Ascending aorta (tissue), 2 donors: ENCODE results near the gene DLGAP4. TPM values are rescaled to one million over a fixed set of nuclear protein-coding genes. Genes with fewer than 3 reads are reported as not detected.

Experiments
- DNase-seq, 2 donors: peaks; one replicate each; pipeline ENCODE4 v3.0.0-alpha.2; 2019; ENCODE audit warnings: low spot score in 2 of 2
- H3K27ac ChIP-seq, 2 donors: fragments of 200-600 bp; sonication (generic); one replicate each; pipeline ENCODE4 v1.5.1; 2016 to 2017; ENCODE audit warnings: mild to moderate bottlenecking in 1 of 2
- H3K27me3 ChIP-seq: fragments of 200-600 bp; sonication (generic); one replicate; pipeline ENCODE4 v1.5.1; 2017
- H3K36me3 ChIP-seq, 2 donors: fragments of 200-600 bp; sonication (generic); one replicate each; pipeline ENCODE4 v1.5.1; 2016
- H3K4me1 ChIP-seq, 2 donors: fragments of 200-600 bp; sonication (generic); one replicate each; pipeline ENCODE4 v1.5.1; 2016 to 2017; ENCODE audit warnings: mild to moderate bottlenecking in 1 of 2
- H3K4me3 ChIP-seq, 2 donors: fragments of 200-600 bp; sonication (generic); one replicate each; pipeline ENCODE4 v1.5.1; 2016 to 2017; ENCODE audit warnings: mild to moderate bottlenecking in 1 of 2
- H3K9me3 ChIP-seq, 2 donors: fragments of 200-600 bp; sonication (generic); one replicate each; pipeline ENCODE4 v1.5.1; 2016
- CTCF ChIP-seq, 3 experiments: fragments of 200-600 bp in 2 of 3; fragments of 450-650 bp in 1 of 3; sonication (generic) in 2 of 3; IDR thresholded peaks; one replicate each; pipeline ENCODE4 v1.5.1; 2016 to 2019; ENCODE audit warnings: antibody characterized with exemption in 3 of 3, mild to moderate bottlenecking in 1 of 3, moderate library complexity in 1 of 3
- intact Hi-C: fragments of 100-400 bp; cut with DNase I; formaldehyde crosslinking; loops from one replicate; pipeline ENCODE4 v1.15.1; 2023
- total RNA-seq: library from RNA; depleted of rRNA; stranded (reverse); fragments of >200 nt; gene quantifications from one replicate; pipeline ENCODE4 v1.1.0, GENCODE V29; 2016

Gene DLGAP4
- total RNA-seq, 1 donor from 2014 or later, result 98.2 TPM

DNA sequence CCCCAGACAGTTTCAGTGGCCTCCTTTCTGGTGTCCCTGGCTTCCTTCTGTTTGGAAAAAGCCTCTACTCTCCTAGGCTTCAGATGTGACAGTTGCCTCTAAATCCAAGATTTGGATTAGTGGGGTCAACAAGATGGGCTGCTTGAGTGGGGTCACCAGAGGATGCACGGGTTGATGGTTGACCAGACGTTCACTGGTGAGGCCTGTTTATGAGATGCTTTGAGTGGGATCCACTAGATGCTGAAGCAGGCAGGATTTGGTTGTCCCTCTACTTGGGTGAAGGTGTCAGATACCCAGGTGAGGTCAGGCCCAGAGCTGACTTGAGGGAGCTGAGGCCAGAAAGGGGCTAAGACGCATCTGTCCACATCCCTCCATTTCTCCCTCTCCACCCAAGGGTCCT is 8.1 kb upstream of the DLGAP4 start:
- no peak for DNase-seq
- no peak for TF ChIP-seq CTCF (IDR thresholded peaks at IDR 0.05)
- Histone ChIP-seq H3K36me3 (no peaks in the 10 kb centered on the region), H3K27ac (no peak overlapping the region), H3K4me3 (no peak overlapping the region), H3K4me1 (no peaks in the 10 kb centered on the region), H3K27me3 (no peaks in the 10 kb centered on the region), H3K9me3 (no peaks in the 10 kb centered on the region)
- intact Hi-C loops, result no loop called here

DNA sequence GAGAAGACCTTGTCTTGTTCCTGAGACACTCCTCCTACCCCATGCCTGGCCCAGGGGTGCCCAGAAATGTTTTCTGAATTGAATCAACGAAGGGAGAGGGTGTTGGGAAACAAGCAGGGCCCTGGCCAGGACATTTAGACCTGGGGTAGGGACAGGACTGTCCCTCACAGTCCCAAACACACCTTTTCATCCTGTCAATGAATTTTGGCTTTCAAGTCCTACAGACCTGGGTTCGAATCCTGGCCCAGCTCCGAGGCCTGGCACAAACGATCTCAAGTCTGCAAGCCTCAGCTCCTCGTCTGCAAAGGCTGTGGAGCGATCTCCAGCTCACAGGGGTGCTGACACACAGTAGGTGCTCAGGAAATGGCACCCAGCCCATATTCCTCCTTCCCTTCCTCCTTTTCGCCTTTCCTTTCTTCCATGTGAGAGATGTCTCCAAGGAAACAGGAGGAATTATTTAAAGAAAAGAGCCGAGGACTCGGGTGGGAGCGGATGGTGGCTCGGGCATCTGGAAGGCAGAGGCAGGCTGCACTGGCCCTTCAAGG is 7.3 kb upstream of the DLGAP4 start:
- Histone ChIP-seq H3K27ac (no peak overlapping the region), H3K9me3 (no peaks in the 10 kb centered on the region), H3K36me3 (no peaks in the 10 kb centered on the region), H3K4me1 (no peaks in the 10 kb centered on the region), H3K27me3 (no peaks in the 10 kb centered on the region), H3K4me3 (no peak overlapping the region)
- intact Hi-C loops, result no loop called here
- no peak for DNase-seq
- TF ChIP-seq CTCF (IDR thresholded peaks at IDR 0.05), result no peak

DNA sequence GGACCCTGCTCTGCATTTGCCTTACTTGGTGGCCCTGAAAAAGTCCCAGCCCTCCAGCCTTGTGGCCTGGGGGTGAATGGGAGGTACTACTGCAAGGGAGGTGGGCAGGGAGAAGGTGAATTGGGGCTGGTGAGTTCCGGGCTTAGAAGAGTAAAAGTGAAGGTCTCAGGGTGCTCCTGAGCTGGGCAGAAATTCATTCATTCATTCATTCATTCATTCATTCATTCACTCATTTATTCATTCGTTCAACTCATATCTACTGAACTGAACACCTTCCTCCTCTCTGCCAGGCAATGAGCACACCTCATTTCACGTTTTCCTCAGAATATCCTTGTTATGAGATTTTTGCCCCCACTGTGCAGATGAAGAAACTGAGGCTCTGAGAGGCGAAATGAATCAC is 6.7 kb upstream of the DLGAP4 start:
- no peak for TF ChIP-seq CTCF (IDR thresholded peaks at IDR 0.05)
- no peaks in the 10 kb centered on the region for H3K36me3 ChIP-seq
- intact Hi-C loops, result no loop called here
- no peak for DNase-seq
- H3K4me3 ChIP-seq, result no peak overlapping the region
- no peaks in the 10 kb centered on the region for H3K9me3 ChIP-seq
- no peak overlapping the region for H3K27ac ChIP-seq
- no peaks in the 10 kb centered on the region for H3K4me1 ChIP-seq
- H3K27me3 ChIP-seq, result peaks cover under 1% of the 10 kb centered on the region

DNA sequence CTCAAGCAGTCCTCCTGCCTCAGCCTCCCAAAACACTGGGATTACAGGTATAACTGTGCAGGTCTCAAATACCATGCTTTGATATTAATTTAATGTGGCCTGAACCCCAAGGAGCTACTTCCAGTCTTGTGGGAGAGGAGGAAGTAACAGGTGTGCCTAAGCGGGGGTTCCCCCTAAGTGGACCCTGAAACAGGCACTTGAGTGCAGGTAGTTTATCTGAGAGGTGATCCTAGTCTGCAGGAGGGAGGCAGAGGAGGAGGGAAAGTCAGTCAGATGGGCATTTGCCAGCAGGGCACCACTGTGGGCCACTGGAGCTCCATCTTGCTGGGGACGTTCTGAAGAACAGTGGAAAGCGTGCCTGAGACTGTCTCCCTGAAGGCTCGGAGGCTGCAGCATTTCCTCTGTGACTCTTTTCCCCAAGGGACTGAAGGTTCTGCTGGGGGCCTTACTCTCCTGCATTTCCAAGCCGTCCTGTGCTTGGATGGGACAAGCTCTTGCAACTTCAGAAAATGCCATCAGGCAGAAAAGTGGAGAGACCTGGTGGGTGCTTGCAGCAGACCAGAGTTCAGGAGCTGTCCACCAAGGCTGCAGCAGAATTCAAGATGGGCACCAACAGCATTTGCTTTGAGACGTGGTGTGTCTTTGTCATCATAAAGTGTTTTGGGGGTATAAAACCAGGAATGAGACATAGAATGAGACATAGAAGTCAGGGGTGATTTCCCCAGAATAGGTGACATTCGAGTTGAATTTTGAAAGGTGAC is 4.6 kb upstream of the DLGAP4 start:
- Histone ChIP-seq H3K4me3 (no peak overlapping the region), H3K9me3 (no peaks in the 10 kb centered on the region), H3K4me1 (peaks cover 1% of the 10 kb centered on the region in 2 donors), H3K36me3 (no peaks in the 10 kb centered on the region), H3K27ac (no peak overlapping the region), H3K27me3 (peaks cover 13% of the 10 kb centered on the region)
- intact Hi-C loops, result no loop called here
- DNase-seq, result no peak
- TF ChIP-seq CTCF (IDR thresholded peaks at IDR 0.05), result no peak

GRCh38 chr20:36303020-36303595 is 3.0 kb upstream of the DLGAP4 start:
- Histone ChIP-seq H3K9me3 (no peaks in the 10 kb centered on the region), H3K4me3 (no peak overlapping the region), H3K4me1 (peaks cover 3 to 7% of the 10 kb centered on the region in 2 donors), H3K27ac (no peak overlapping the region), H3K36me3 (no peaks in the 10 kb centered on the region), H3K27me3 (peaks cover 13% of the 10 kb centered on the region)
- no peak for TF ChIP-seq CTCF (IDR thresholded peaks at IDR 0.05)
- DNase-seq, result no peak
- intact Hi-C loops, result no loop called here
